Measurements from ENCODE around the gene GRID2. TPM values are rescaled to one million over a fixed set of nuclear protein-coding genes. Genes with fewer than 3 reads are reported as not detected.

The GRID2 gene
- total RNA-seq, 1 donor from 2014 or later, result 1.3 TPM

DNA sequence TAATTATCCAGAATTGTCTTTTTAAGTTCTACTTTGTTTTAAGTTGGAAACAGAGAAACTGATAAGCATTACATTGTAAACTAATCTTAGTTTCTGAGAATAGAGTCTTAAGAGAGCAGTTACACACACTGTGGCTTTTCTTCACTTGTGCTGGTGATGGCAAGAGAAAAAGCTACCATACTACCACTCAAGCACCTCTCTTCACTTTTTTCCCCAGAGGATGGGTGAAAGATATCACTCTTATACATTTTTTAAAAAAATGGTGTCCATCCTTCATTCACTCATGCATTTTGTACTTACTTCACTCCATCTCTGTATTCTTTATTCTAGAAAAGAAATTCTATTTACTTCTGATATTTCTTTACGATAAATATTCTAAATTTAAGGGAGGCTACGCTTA is 42.5 kb upstream of the GRID2 start:
- Mint-ChIP-seq H3K27me3 (ENCODE audit: low read depth) (no peaks in the 10 kb centered on the region), H3K4me1 (peaks cover 24% of the 10 kb centered on the region), H3K27ac (ENCODE audit: unreplicated experiment) (no peak overlapping the region), H3K36me3 (ENCODE audit: low read depth) (peaks cover 4% of the 10 kb centered on the region), H3K9me3 (peaks cover 3% of the 10 kb centered on the region), H3K4me3 (no peak overlapping the region)
- TF ChIP-seq, protein P1, sequence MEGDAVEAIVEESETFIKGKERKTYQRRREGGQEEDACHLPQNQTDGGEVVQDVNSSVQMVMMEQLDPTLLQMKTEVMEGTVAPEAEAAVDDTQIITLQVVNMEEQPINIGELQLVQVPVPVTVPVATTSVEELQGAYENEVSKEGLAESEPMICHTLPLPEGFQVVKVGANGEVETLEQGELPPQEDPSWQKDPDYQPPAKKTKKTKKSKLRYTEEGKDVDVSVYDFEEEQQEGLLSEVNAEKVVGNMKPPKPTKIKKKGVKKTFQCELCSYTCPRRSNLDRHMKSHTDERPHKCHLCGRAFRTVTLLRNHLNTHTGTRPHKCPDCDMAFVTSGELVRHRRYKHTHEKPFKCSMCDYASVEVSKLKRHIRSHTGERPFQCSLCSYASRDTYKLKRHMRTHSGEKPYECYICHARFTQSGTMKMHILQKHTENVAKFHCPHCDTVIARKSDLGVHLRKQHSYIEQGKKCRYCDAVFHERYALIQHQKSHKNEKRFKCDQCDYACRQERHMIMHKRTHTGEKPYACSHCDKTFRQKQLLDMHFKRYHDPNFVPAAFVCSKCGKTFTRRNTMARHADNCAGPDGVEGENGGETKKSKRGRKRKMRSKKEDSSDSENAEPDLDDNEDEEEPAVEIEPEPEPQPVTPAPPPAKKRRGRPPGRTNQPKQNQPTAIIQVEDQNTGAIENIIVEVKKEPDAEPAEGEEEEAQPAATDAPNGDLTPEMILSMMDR (conservative IDR thresholded peaks at IDR 0.05), result no peak
- no peak for DNase-seq (ENCODE audit: low read depth, low spot score)

DNA sequence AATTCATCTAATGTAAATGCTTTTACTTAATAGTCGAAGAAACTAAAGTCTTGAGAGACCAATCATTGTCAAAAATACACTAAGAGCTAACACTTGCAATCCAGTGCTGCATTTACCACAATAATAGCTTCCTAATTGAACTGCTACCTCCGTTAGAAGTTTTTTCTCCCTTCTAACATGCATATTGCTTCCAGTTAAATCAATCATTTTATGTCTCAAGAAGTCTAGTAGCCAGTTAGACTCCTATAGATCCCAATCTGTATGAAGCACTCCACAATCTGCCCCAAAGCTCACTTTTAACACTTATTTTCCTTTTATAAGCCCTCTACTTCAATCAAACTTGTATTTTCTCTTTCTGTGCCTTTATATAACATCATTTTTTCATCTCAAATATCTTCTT is 41.4 kb upstream of the GRID2 start:
- Mint-ChIP-seq H3K27me3 (ENCODE audit: low read depth) (no peaks in the 10 kb centered on the region), H3K4me3 (no peak overlapping the region), H3K27ac (ENCODE audit: unreplicated experiment) (no peak overlapping the region), H3K9me3 (peaks cover 3% of the 10 kb centered on the region), H3K36me3 (ENCODE audit: low read depth) (peaks cover 4% of the 10 kb centered on the region), H3K4me1 (peaks cover 29% of the 10 kb centered on the region)
- TF ChIP-seq, protein P1 (conservative IDR thresholded peaks at IDR 0.05), result no peak
- DNase-seq (ENCODE audit: low read depth, low spot score), result no peak

DNA sequence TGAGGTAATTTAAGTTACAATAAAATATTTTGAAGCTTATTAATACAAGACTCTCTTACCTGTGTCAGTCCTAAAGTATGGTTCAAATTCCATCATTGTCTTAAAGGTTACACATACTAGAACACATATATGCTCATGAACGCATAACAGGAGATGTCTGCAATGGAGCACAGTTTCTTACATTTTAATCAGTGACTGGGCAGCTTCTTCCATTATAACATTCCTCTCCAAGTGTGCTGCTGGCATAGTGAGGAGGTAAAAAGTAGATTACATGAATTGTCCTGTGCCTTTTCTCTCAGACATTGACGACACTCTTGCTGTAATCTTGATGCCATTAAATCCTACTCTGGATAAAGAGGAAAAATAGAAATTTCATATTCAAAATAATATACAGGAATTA is 40.8 kb upstream of the GRID2 start:
- Mint-ChIP-seq H3K36me3 (ENCODE audit: low read depth) (peaks cover 4% of the 10 kb centered on the region), H3K9me3 (peaks cover 3% of the 10 kb centered on the region), H3K27me3 (ENCODE audit: low read depth) (no peaks in the 10 kb centered on the region), H3K4me1 (peaks cover 29% of the 10 kb centered on the region), H3K27ac (ENCODE audit: unreplicated experiment) (no peak overlapping the region), H3K4me3 (no peak overlapping the region)
- no peak for DNase-seq (ENCODE audit: low read depth, low spot score)
- TF ChIP-seq, protein P1 (conservative IDR thresholded peaks at IDR 0.05), result no peak

DNA sequence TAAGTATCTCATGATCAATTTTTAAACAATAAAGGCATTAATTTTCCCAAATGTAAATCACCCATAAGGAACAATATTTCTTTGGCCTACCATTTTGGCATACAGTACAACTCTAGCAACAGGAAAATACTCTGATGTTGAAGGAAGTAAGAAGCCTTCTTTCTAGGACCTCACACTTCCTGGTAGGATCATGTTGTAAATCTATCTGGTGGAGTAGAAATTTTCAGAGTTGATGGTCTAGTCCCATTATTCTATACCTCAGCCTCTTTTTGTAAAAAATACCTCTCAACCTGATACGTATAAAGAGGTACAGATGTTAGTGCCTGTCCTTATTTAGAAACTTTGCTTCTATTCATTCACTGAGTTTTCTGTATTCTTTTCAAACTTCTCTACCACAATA is 40.2 kb upstream of the GRID2 start:
- peaks cover 29% of the 10 kb centered on the region for H3K4me1 Mint-ChIP-seq
- H3K4me3 Mint-ChIP-seq, result no peak overlapping the region
- no peaks in the 10 kb centered on the region for H3K27me3 Mint-ChIP-seq (ENCODE audit: low read depth)
- peaks cover 3% of the 10 kb centered on the region for H3K9me3 Mint-ChIP-seq
- DNase-seq (ENCODE audit: low read depth, low spot score), result no peak
- H3K27ac Mint-ChIP-seq (ENCODE audit: unreplicated experiment), result no peak overlapping the region
- peaks cover 4% of the 10 kb centered on the region for H3K36me3 Mint-ChIP-seq (ENCODE audit: low read depth)
- TF ChIP-seq, protein P1 (conservative IDR thresholded peaks at IDR 0.05), result no peak

DNA sequence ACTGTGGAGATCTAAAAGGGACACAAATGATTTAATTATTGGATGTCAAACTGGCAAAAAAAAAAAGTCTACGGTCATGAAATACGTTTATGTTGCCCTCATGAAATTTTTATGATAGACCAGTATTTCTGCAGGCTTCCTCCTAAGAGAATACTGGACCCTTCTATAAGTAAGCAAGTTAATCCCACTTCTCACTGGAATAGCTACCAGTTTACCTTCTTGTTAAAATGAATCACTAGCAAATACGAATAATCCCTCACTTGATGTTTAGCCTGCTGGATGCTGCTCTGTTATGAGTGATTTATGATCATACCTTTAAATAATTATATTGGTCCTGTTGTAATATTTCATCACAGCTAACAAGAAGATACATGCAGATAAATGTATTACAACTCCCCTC is 39.6 kb upstream of the GRID2 start:
- H3K36me3 Mint-ChIP-seq (ENCODE audit: low read depth), result peaks cover 4% of the 10 kb centered on the region
- H3K27me3 Mint-ChIP-seq (ENCODE audit: low read depth), result no peaks in the 10 kb centered on the region
- no peak overlapping the region for H3K4me3 Mint-ChIP-seq
- no peak overlapping the region for H3K27ac Mint-ChIP-seq (ENCODE audit: unreplicated experiment)
- H3K9me3 Mint-ChIP-seq, result peaks cover 3% of the 10 kb centered on the region
- TF ChIP-seq, protein P1 (conservative IDR thresholded peaks at IDR 0.05), result no peak
- H3K4me1 Mint-ChIP-seq, result peaks cover 29% of the 10 kb centered on the region
- no peak for DNase-seq (ENCODE audit: low read depth, low spot score)

DNA sequence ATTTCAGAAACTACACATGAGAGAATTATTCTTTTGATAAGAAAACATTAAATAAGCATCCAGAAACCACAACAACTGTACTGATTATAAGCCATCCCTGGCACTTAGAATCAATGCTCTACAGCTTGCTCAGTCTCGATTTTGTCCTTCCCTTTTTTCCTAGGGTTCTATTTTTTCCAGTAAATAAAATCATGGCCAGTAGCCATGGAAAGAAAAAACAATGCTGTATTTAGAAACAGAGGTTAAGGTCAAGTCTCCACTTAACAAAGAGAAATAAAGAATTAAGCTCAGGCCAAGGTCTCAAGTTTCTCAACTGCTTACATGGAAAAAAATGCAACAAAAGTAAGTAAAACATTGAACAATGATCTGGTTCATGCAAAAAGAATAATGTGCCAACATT is 38.7 kb upstream of the GRID2 start:
- no peaks in the 10 kb centered on the region for H3K27me3 Mint-ChIP-seq (ENCODE audit: low read depth)

More for the DNA sequence above, 38.7 kb upstream of the GRID2 start:
- H3K4me1 Mint-ChIP-seq, result peaks cover 29% of the 10 kb centered on the region
- no peak for DNase-seq (ENCODE audit: low read depth, low spot score)
- H3K27ac Mint-ChIP-seq (ENCODE audit: unreplicated experiment), result peak overlapping the region; percentile 94
- TF ChIP-seq, protein P1 (conservative IDR thresholded peaks at IDR 0.05), result no peak
- no peak overlapping the region for H3K4me3 Mint-ChIP-seq
- no peaks in the 10 kb centered on the region for H3K9me3 Mint-ChIP-seq
- peaks cover under 1% of the 10 kb centered on the region for H3K36me3 Mint-ChIP-seq (ENCODE audit: low read depth)

Data from neural crest cell (in vitro differentiated cells).